ENCODE measurements around the gene DKK3. TPM values are rescaled to one million over a fixed set of nuclear protein-coding genes. Genes with fewer than 3 reads are reported as not detected.

DKK3 gene
- total and polyA plus RNA-seq, 8 donors = 21.8 to 63.8 (median 37.6) TPM

- H3K36me3 ChIP-seq = no peaks in the 10 kb centered on the region
- DNase-seq = no peak
- no peak overlapping the region for H3K27ac ChIP-seq
- TF ChIP-seq, protein P1, sequence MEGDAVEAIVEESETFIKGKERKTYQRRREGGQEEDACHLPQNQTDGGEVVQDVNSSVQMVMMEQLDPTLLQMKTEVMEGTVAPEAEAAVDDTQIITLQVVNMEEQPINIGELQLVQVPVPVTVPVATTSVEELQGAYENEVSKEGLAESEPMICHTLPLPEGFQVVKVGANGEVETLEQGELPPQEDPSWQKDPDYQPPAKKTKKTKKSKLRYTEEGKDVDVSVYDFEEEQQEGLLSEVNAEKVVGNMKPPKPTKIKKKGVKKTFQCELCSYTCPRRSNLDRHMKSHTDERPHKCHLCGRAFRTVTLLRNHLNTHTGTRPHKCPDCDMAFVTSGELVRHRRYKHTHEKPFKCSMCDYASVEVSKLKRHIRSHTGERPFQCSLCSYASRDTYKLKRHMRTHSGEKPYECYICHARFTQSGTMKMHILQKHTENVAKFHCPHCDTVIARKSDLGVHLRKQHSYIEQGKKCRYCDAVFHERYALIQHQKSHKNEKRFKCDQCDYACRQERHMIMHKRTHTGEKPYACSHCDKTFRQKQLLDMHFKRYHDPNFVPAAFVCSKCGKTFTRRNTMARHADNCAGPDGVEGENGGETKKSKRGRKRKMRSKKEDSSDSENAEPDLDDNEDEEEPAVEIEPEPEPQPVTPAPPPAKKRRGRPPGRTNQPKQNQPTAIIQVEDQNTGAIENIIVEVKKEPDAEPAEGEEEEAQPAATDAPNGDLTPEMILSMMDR (IDR thresholded peaks at IDR 0.05) = no peak
- TF ChIP-seq EP300 (IDR thresholded peaks at IDR 0.05) = no peak
- no peak for TF ChIP-seq POLR2AphosphoS5 (IDR thresholded peaks at IDR 0.05)
- TF ChIP-seq POLR2A (IDR thresholded peaks at IDR 0.05) = no peak
- H3K27me3 ChIP-seq = no peaks in the 10 kb centered on the region
- H3K4me1 ChIP-seq = peaks cover 0 to 35% (median 14%) of the 10 kb centered on the region in 4 donors
- intact Hi-C loops (cut with DNase I; ENCODE audit: low total_unique reads) = no loop called here
- H3K4me3 ChIP-seq = no peak overlapping the region
- peaks cover 0 to 4% (median 0%) of the 10 kb centered on the region in 4 donors for H3K9me3 ChIP-seq
- WGBS, 5 donors = 82 to 90% (median 87%) methylated on average over 4 of the region's 4 CpGs
Measured at GRCh38 chr11:12026331-12027211, 18.1 kb upstream of the DKK3 start.

GRCh38 chr11:12024254-12024926, 16.0 kb upstream of the DKK3 start:
- Histone ChIP-seq H3K9me3 (peaks cover 0 to 4% (median 0%) of the 10 kb centered on the region in 4 donors), H3K4me3 (no peak overlapping the region), H3K27me3 (no peaks in the 10 kb centered on the region), H3K4me1 (peaks cover 7 to 40% (median 21%) of the 10 kb centered on the region in 4 donors), H3K36me3 (no peaks in the 10 kb centered on the region), H3K27ac (peak overlapping the region in 2 of 5 donors; percentile 14 to 55)
- WGBS, 5 donors = 57 to 79% (median 69%) methylated on average over 4 of the region's 4 CpGs
- no peak for TF ChIP-seq EP300 (IDR thresholded peaks at IDR 0.05)
- no peak for TF ChIP-seq POLR2A (IDR thresholded peaks at IDR 0.05)
- TF ChIP-seq, protein P1 (IDR thresholded peaks at IDR 0.05) = no peak
- TF ChIP-seq POLR2AphosphoS5 (IDR thresholded peaks at IDR 0.05) = no peak
- intact Hi-C loops (cut with DNase I; ENCODE audit: low total_unique reads) = no loop called here
- DNase-seq = no peak

DNA sequence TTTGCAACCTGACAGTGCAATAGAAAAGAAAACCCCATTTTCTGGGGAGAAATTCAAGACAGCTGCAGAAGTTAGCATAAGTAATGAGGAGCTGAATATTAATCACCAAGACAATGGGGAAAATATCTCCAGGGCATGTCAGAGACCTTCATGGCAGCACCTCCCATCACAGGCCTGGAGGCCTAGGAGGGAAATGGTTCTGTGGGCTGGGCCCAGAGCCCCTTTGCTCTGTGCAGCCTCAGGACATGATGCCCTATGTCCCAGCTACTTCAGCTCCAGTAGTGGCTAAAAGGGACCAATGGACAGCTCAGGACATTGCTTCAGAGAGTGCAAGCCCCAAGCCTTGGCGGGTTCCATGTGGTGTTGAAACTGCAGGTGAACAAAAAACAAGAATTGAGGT, 14.6 kb upstream of the DKK3 start:
- WGBS, 5 donors = 92 to 100% (median 98%) methylated on average over 1 of the region's 1 CpG
- TF ChIP-seq POLR2AphosphoS5 (IDR thresholded peaks at IDR 0.05) (no peak), POLR2A (IDR thresholded peaks at IDR 0.05) (no peak), EP300 (IDR thresholded peaks at IDR 0.05) (no peak)
- TF ChIP-seq, protein P1 (IDR thresholded peaks at IDR 0.05) = no peak
- Histone ChIP-seq H3K4me1 (peaks cover 12 to 40% (median 22%) of the 10 kb centered on the region in 4 donors), H3K9me3 (peaks cover 0 to 4% (median 0%) of the 10 kb centered on the region in 4 donors), H3K27ac (peak overlapping the region in 1 of 5 donors; percentile 55), H3K36me3 (no peaks in the 10 kb centered on the region), H3K4me3 (no peak overlapping the region), H3K27me3 (no peaks in the 10 kb centered on the region)
- DNase-seq = no peak
- intact Hi-C loops (cut with DNase I; ENCODE audit: low total_unique reads) = no loop called here

DNA sequence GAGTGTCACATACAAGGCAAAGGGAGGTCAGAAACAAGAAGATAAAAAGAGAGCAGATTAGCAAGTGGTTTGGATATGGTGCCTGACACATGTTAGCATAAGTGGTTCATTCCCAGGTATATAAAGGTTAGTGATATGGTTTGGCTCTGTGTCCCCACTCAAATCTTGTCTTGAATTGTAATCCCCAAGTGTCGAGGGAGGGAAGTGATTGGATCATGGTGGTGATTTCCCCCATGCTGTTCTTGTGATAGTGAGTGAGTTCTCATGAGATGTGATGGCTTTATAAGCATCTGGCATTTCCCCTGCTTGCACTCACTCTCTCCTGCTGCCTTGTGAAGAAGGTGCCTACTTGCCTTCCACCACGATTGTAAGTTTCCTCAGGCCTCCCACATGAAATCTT, 12.1 kb upstream of the DKK3 start:
- H3K9me3 ChIP-seq = peaks cover 0 to 4% (median 0%) of the 10 kb centered on the region in 4 donors
- TF ChIP-seq, protein P1 (IDR thresholded peaks at IDR 0.05) = no peak
- TF ChIP-seq POLR2A (IDR thresholded peaks at IDR 0.05) (no peak), EP300 (IDR thresholded peaks at IDR 0.05) (no peak), POLR2AphosphoS5 (IDR thresholded peaks at IDR 0.05) (no peak)
- H3K4me3 ChIP-seq = no peak overlapping the region
- no peaks in the 10 kb centered on the region for H3K36me3 ChIP-seq
- peak overlapping the region in 3 of 5 donors; percentile 19 to 74 (median 64) for H3K27ac ChIP-seq
- intact Hi-C loops (cut with DNase I; ENCODE audit: low total_unique reads) = no loop called here
- peaks cover 9 to 45% (median 30%) of the 10 kb centered on the region in 4 donors for H3K4me1 ChIP-seq
- H3K27me3 ChIP-seq = no peaks in the 10 kb centered on the region
- 20 to 50% (median 33%) methylated on average over 2 of the region's 2 CpGs for WGBS, 5 donors
- DNase-seq = no peak
